Activated effector memory CD4-positive, alpha-beta T cell treated with anti-CD3 and anti-CD28 coated beads, Interleukin-2, amount 50 U/mL, for 16 hours (primary cell): Measurements from ENCODE around the gene CBX2.

Experiments used
- DNase-seq: peaks from one replicate; pipeline ENCODE4 v3.0.0-alpha.2; 2020

Gene CBX2

GRCh38 chr17:79801156-79802038, 23.4 kb downstream of the CBX2 start:
- DNase-seq: no peak

DNA sequence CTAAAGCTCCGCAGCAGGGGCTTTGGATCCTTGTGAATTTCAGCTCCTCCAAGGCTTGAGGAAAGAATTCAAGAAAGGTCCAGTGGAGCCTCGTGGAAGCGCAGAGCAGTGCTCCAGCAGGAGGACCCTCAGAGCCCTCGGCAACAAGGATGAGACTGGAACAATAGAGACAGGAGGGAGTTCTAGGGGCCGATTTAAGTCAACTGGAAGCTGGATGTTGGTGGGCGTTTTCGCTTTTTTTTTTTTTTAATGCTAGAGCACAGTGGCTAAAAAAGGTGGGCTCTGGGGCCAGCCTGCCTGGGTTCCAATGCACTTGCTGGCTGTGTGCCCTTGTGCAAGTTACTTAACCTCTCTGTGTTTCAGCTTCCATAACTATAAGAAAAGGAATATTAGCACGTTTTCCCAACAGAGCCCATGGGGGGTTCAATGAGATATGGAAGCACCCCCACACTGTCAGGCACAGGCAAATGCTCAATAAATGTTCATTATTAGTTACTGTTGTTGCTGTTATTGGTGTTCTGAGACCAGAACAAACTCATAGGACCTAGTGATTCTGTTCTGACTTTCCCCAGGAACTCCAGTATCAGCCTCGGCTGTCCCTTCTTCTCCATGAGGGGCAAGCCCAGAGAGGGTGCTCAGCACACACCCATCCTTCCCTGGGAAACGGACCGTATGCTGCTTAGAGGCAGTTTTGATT, 24.2 kb downstream of the CBX2 start:
- no peak for DNase-seq

DNA sequence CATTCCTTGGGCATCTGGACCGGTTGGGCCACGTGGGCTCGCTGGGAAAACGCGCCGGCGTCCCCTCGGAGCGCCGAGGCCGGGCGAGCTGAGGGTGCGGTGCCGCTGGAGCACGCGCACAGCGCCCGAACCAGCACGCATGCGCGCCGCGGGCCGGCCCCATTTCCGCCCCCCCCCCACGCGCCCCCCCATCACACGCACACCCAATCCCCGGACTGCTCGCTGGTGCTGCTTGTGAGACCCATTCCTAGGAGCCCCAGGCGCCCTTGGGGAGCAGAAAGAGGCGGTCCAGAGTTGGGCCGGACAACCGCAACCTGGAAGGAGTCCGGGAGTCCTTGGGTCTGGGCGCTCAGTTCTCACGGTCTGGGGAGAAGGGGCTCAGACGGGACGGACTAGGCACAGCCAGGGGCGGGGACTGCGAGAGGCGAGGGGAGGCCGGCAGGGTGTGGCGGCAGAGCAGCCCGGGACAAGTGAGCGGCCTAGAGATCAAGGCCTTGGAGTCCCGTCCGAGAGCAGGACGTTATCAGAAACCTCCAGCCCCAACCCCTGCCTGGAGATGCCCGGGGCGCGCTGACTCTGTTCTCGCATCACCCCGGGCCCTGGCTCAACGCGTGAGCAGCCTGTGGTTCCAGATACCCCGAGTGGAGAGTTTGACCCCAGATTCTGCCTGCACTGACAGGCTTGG, 24.9 kb downstream of the CBX2 start:
- DNase-seq: no peak

DNA sequence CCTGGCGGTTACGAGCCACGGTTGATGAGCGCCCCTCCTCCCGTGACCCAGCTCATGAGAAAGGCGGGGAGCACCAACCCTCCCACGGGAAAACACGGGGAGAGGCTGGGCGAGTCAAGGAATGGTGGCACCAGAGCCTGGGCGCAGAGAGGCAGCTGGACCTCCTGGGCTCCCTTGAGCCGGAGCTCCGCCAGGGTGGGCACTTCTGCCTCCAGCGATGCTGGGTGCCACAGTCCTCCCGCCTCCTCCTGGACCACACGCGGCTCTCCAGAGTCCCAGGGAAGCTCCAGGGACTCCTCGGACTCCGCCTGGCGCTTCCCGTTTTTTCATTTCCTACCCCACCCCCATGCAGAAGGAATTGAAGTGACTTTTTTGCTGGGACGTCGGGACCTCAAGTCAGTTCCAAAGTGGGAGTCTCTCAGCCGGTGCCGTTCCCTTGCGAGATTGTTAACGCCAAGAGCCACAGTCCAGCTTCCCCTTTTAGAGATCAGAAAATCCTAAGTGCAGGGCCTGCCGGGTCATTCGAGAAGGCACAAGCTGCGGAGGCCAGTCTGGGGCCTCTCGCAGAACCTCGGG, 25.6 kb downstream of the CBX2 start:
- DNase-seq: no peak

GRCh38 chr17:79803997-79804855, 26.3 kb downstream of the CBX2 start:
- DNase-seq: peak; percentile 89

DNA sequence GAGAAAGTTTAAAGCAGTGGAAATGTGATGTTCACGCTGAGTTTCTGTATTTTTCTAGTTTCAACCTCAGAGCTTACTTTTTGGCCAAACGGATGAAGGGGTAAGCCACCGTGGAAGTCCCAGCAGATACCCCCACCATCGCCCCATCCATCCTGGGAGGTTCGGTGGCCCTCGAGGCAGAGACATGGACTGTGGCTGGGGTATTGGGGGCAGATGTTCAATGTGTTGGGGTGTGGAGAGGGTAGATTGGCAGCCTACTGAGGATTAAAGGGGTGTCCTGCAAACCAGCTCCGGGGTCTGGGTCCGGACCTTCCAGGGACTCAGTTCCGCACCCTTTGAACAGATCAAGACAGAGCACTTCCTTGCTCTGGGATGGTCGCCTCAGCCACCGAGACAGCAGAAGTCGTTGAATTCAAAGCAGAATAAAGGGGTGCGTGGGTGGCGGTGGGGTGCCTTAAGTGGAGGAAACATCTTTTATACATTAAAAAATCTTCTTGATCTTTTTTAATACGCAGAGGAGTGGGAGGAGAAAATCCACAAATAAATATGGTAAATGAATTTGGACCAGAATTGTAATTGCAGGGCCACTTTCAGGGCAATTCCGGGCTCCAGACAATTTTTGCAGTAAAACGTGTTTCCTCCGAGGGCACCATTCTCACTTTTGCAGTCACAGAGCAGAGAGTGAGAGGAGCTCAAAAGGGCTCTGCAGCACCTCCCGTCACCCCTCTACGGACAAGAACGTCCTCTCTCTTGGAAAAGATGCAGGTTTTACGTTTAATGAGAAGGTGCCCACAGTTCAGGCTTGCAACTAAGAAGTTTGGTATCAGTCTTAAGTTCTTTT, 27.1 kb downstream of the CBX2 start:
- DNase-seq: no peak

DNA sequence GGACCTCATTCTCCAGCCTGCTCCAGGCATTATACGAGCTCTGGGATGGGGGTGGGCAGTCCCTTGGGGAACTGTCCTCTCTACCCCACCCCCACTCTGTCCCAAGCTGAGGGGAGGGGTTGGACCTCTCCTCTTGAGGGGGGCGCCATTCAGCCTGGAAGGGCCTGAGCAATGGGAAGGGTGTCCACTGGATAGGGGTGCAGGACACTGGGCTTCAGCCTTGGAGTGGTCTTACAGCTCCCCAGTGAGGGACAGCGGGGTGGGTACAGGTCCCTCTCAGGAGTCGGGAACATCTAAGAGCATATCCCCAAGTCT, 28.5 kb downstream of the CBX2 start:
- DNase-seq: no peak

DNA sequence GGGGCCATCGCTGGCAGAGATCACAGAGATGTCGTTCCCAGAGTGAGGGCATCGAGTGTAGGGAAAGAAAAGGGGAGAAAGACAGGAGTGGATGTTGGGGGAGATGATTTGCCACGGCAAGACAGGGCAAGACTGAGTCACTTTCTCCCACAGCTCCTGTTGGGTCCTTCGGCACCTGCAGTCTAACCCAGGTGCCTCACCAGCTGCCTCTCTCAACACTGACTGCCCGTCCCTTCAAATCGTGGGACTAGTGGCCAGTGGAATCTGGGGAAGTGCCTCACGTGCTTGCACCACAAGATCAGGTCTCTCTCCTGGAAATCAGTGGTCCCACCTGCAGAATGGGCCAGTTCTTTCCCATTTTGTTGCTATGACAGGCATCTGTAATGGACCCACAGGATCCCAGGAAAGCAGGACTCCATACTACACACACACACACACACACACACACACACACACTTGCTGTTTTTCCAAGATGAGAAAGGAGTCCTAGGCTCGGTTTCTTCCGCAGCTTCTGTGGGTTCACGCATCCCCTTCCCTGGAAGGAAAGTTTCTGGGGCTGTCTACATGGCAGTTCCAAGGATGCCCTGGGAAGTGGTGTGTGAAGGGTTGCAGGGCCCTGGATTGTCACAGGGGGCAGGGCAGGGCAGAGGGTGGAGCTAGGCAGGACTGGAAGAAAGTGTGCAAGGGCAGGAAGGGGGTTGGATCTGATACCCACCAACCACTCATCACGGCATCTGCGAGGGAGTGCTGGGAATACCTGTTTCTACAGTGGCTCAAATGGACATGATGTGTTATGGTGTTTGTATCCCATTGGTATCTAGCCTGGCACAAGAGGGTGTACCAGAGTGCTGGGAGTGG, 29.1 kb downstream of the CBX2 start:
- no peak for DNase-seq

- DNase-seq: no peak
These were observed 31.0 kb downstream of the CBX2 start for GRCh38 chr17:79808763-79809529.

GRCh38 chr17:79809530-79810129, 31.7 kb downstream of the CBX2 start:
- no peak for DNase-seq

- peak; percentile 94 for DNase-seq
These were observed 32.4 kb downstream of the CBX2 start for GRCh38 chr17:79810130-79811010.

DNA sequence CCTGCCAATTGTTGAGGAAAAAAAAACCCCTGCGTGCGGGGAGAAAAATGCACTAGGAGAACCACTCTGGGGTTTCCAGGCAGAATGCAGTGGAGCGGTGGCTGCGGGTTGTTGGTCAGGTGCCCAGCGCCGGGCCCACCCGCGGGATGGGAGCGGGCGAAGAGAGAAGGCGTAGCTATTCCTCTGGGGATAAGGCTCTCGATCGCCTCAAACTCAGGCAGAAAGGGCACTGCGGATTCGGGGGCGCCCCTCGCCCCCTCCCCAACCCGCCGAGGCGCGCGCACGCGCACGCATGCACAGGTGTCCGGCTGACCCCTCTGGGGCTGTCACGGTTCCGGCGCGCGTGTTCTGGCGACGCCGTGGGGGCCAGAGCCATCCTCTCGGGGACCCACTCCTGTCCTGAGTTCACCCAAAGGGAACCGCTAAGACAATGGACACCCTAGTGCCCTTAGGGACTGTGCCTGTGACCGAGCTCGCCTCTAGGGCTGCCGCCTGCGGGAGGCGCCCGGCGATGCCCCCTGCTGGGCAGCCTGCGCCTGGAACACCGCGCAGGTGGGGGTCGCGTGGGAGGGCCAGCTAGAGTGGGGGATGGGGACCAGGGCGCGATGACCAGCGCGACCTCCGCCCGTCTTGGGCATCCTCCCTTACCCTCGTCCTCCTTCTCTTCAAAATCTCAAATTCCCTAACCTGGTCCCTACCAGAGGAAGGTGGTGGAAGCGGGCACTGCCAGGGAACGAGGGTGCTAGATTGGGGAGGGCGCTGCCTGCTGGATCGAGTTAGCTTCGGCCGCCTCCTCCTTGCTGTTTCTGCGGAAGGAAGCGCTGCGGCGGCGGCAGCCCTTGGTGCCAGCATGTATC, 33.3 kb downstream of the CBX2 start:
- DNase-seq: no peak

DNA sequence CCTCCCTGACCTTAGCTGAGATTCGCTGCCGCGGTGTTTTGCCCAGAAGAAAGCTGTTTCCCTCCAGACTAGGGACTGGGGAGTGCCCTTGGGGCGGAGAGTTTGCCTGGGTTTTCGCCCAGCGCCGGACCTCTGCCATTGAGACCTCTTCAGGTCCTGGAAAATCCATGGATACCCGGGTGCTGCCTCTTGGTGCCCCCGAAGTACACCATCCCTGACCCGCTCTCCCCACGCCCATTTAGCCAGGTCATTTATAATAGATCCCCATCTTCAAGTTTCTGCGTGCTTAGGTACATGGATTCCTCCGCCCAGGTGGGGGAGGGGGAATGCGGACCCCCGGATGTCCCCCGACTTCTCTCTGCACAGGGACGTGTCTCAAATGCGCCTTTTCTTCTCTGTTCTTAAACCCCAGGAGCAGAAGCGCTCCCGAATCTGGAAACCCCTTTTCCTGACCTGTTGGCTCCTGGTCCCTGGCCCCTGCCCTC, 34.0 kb downstream of the CBX2 start:
- no peak for DNase-seq

DNA sequence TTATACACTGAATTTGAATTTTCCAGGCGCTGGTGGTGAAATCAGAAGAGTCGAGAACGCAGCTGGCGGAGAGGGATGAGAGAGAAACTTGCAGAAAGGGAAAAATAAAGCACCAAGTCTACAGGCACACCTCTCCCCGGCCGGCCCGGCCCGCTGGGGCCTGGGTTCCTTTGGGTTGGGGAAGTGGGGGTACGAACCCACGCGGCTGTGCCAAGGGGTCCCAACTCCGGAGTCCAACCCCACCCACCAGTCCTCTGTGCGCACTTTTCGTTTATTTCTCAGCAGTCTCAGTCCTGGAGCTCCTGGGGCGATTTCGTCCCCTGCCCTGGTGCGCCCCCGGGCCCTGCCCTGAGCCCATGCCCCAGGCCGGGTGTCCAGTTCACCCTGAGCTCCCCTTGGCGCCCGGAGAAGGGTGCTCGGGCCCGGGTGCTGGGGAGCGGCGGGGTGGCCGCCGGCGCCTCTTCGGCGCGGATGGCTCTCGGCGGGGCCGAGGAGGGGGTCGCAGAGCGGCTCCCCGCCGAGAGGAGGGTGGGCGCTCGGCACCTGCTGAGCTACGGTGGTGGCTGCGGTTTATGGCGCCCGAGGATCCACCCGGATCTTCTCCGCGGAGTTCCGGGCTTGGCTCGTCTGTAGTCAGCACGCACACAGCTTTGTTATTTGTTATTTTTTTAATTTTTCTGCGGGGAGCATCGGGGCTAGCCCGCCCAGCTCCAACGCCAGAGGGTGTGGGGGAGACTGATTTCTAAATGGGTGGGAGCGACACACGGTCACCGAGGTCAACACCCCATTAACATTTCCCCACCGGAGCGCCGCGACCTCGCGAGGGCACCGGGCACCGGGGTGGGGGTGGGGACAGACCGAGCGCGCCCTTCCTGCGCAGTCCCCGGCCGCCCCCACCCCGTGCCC, 34.7 kb downstream of the CBX2 start:
- no peak for DNase-seq

- DNase-seq: no peak
These were observed 35.6 kb downstream of the CBX2 start for GRCh38 chr17:79813297-79814126.
